H1 (cell line): Measurements from ENCODE around the gene SUCNR1. TPM values are rescaled to one million over a fixed set of nuclear protein-coding genes. Genes with fewer than 3 reads are reported as not detected.

Source experiments
- CTCF ChIA-PET: fragments of 300-600 bp; sonication (Branson Sonifier 250); formaldehyde crosslinking; loops from one replicate; lab custom pipeline; 2021; ENCODE audit not compliant: partially characterized antibody; lab: Charles Lee
- POLR2A ChIA-PET: fragments of 300-600 bp; sonication (Branson Sonifier 250); formaldehyde crosslinking; loops from one replicate; lab custom pipeline; 2021; ENCODE audit warnings: inconsistent platforms; ENCODE audit not compliant: partially characterized antibody; lab: Charles Lee
- DNase-seq, 2 experiments: peaks; one replicate each; pipeline versions ENCODE4 v3.0.0 to v3.0.0-alpha.2; 2010 to 2022; ENCODE audit warnings: low spot score in 2 of 2, low read depth in 1 of 2, mixed read lengths in 1 of 2
- FAIRE-seq: peaks from 2 replicates; lab custom pipeline; 2011; peaks lifted over from hg19 to GRCh38; lab: Jason Lieb, UNC
- H2AFZ ChIP-seq: 2 replicates; pipeline ENCODE4 v1.8.1; 2012; ENCODE audit warnings: low read length, inconsistent platforms
- H2AK5ac ChIP-seq: 2 replicates; pipeline ENCODE4 v1.6.1; 2013; ENCODE audit warnings: low read depth, low read length
- H2BK120ac ChIP-seq: replicated peaks from 2 replicates; pipeline ENCODE3; 2013; ENCODE audit warnings: low read depth, low read length, inconsistent platforms
- H2BK12ac ChIP-seq: 2 replicates; pipeline ENCODE4 v1.6.1; 2013; ENCODE audit warnings: low read depth, low read length
- H2BK15ac ChIP-seq: 2 replicates; pipeline ENCODE4 v1.6.1; 2013; ENCODE audit warnings: low read length
- H2BK20ac ChIP-seq: 2 replicates; pipeline ENCODE4 v1.6.1; 2013; ENCODE audit warnings: low read length
- H2BK5ac ChIP-seq: 2 replicates; pipeline ENCODE4 v1.6.1; 2013; ENCODE audit warnings: low read depth, low read length
- H3K14ac ChIP-seq: 2 replicates; pipeline ENCODE4 v1.6.1; 2013; ENCODE audit warnings: inconsistent platforms; ENCODE audit not compliant: insufficient read length
- H3K18ac ChIP-seq: 2 replicates; pipeline ENCODE4 v1.6.1; 2013; ENCODE audit warnings: low read length; ENCODE audit errors: extremely low read depth
- H3K23ac ChIP-seq: 2 replicates; pipeline ENCODE4 v1.6.1; 2013; ENCODE audit warnings: inconsistent platforms; ENCODE audit not compliant: insufficient read length
- H3K23me2 ChIP-seq: 2 replicates; pipeline ENCODE4 v1.6.1; 2013; ENCODE audit warnings: low read depth, low read length
- H3K27ac ChIP-seq: 2 replicates; pipeline ENCODE4 v1.6.1; 2011; ENCODE audit warnings: low read depth, low read length, inconsistent platforms
- H3K27me3 ChIP-seq, 4 experiments: replicated peaks in 1 of 4; 1 replicate in 1 of 4; 2 replicates in 3 of 4; pipeline versions ENCODE4 v1.6.1 to v1.8.1; 2011 to 2013; ENCODE audit warnings: low read length in 3 of 4, mild to moderate bottlenecking in 3 of 4, inconsistent platforms in 2 of 4, mixed read lengths in 2 of 4, moderate library complexity in 1 of 4; ENCODE audit not compliant: control insufficient read depth in 3 of 4, insufficient read depth in 3 of 4; ENCODE audit errors: extremely low read depth in 1 of 4
- H3K36me3 ChIP-seq, 4 experiments: 2 replicates each; pipeline versions ENCODE4 v1.6.1 to v1.8.1; 2011 to 2013; ENCODE audit warnings: mild to moderate bottlenecking in 4 of 4, low read length in 3 of 4, moderate library complexity in 2 of 4, control low read depth in 1 of 4, inconsistent platforms in 1 of 4; ENCODE audit not compliant: insufficient read depth in 4 of 4, control insufficient read depth in 2 of 4
- H3K4ac ChIP-seq: replicated peaks from 2 replicates; pipeline ENCODE3; 2013; ENCODE audit warnings: low read length, low read depth, mixed read lengths, inconsistent platforms; ENCODE audit not compliant: insufficient read length
- H3K4me1 ChIP-seq, 4 experiments: replicated peaks in 1 of 4; 1 replicate in 1 of 4; 2 replicates in 3 of 4; pipeline versions ENCODE4 v1.6.1 to v1.8.1; 2011 to 2013; ENCODE audit warnings: low read length in 3 of 4, inconsistent platforms in 2 of 4, mixed read lengths in 1 of 4; ENCODE audit not compliant: insufficient read depth in 4 of 4, control insufficient read depth in 3 of 4
- H3K4me2 ChIP-seq, 2 experiments: 2 replicates each; pipeline versions ENCODE4 v1.6.1 to v1.8.1; 2011 to 2013; ENCODE audit warnings: low read depth in 2 of 2, low read length in 2 of 2, control low read depth in 1 of 2, inconsistent platforms in 1 of 2, mild to moderate bottlenecking in 1 of 2; ENCODE audit not compliant: insufficient read depth in 1 of 2
- H3K4me3 ChIP-seq, 4 experiments: fragments of 200-600, 300-600 bp in 1 of 4; sonication (generic), shearing (Covaris generic), sonication (Bioruptor Twin) in 1 of 4; 2 replicates each; pipeline versions ENCODE4 v1.5.1 to v1.8.1; 2011 to 2016; ENCODE audit warnings: low read length in 4 of 4, low read depth in 3 of 4, control low read depth in 2 of 4, inconsistent platforms in 2 of 4, mild to moderate bottlenecking in 2 of 4, mixed read lengths in 1 of 4, moderate library complexity in 1 of 4; ENCODE audit not compliant: insufficient read depth in 2 of 4; ENCODE audit errors: extremely low read depth in 1 of 4
- H3K56ac ChIP-seq: replicated peaks from 2 replicates; pipeline ENCODE3; 2013; ENCODE audit warnings: low read depth, mild to moderate bottlenecking, mixed read lengths, low read length, inconsistent platforms; ENCODE audit not compliant: insufficient read length
- H3K79me1 ChIP-seq: 2 replicates; pipeline ENCODE4 v1.6.1; 2013; ENCODE audit warnings: low read depth, low read length, control low read depth
- H3K79me2 ChIP-seq, 2 experiments: 2 replicates each; pipeline versions ENCODE4 v1.6.1 to v1.8.1; 2012 to 2013; ENCODE audit warnings: low read length in 2 of 2, mild to moderate bottlenecking in 2 of 2, inconsistent platforms in 1 of 2; ENCODE audit not compliant: insufficient read depth in 2 of 2, control insufficient read depth in 1 of 2
- H3K9ac ChIP-seq, 4 experiments: replicated peaks in 1 of 4; 1 replicate in 1 of 4; 2 replicates in 3 of 4; pipeline versions ENCODE4 v1.6.1 to v1.8.1; 2011 to 2013; ENCODE audit warnings: low read depth in 3 of 4, low read length in 3 of 4, control low read depth in 2 of 4, mild to moderate bottlenecking in 2 of 4, moderate library complexity in 2 of 4, inconsistent platforms in 1 of 4; ENCODE audit errors: extremely low read depth in 1 of 4
- H3K9me3 ChIP-seq, 2 experiments: 2 replicates each; pipeline versions ENCODE4 v1.6.1 to v1.8.1; 2012 to 2013; ENCODE audit warnings: mild to moderate bottlenecking in 2 of 2, moderate library complexity in 2 of 2, control low read depth in 1 of 2, inconsistent platforms in 1 of 2, low read depth in 1 of 2, low read length in 1 of 2, mixed read lengths in 1 of 2; ENCODE audit not compliant: insufficient read depth in 2 of 2
- H4K20me1 ChIP-seq, 2 experiments: replicated peaks in 1 of 2; 2 replicates each; pipeline versions ENCODE3 to v1.8.1; 2011 to 2013; ENCODE audit warnings: inconsistent platforms in 2 of 2, low read length in 2 of 2, mild to moderate bottlenecking in 1 of 2; ENCODE audit not compliant: insufficient read depth in 2 of 2, control insufficient read depth in 1 of 2
- H4K5ac ChIP-seq: 2 replicates; pipeline ENCODE4 v1.6.1; 2013; ENCODE audit warnings: low read length, low read depth, mixed read lengths, inconsistent platforms; ENCODE audit not compliant: insufficient read length
- H4K8ac ChIP-seq: 2 replicates; pipeline ENCODE4 v1.8.0; 2013; ENCODE audit warnings: mild to moderate bottlenecking, moderate library complexity, low read length, inconsistent platforms; ENCODE audit not compliant: insufficient read depth; ENCODE audit errors: extremely low read depth
- H4K91ac ChIP-seq: replicated peaks from 2 replicates; pipeline ENCODE3; 2013; ENCODE audit warnings: low read length, mixed read lengths, inconsistent platforms; ENCODE audit not compliant: insufficient read length
- ASH2L ChIP-seq: fragments of 200-600, 300-600 bp; sonication (generic); IDR thresholded peaks from one replicate; pipeline ENCODE4 v1.7.1; 2017; ENCODE audit warnings: low read length
- WGBS, 2 experiments: shearing (Covaris generic) in 1 of 2; methylation state at CpG; one replicate each; pipeline versions ENCODE4 v1.1.6 to v1.1.7; 2013 to 2015; ENCODE audit warnings: low lambda C conversion rate in 2 of 2, mixed read lengths in 2 of 2, inconsistent platforms in 1 of 2, low coverage in 1 of 2, missing lambda C conversion rate in 1 of 2; ENCODE audit not compliant: insufficient replicate concordance in 2 of 2, insufficient coverage in 1 of 2, insufficient read length in 1 of 2; ENCODE audit errors: extremely low coverage in 1 of 2, missing lambda C conversion rate in 1 of 2; 5-methylcytosine and 5-hydroxymethylcytosine counted together
- polyA plus RNA-seq, 7 experiments: library from polyadenylated mRNA; depleted of rRNA in 3 of 7; stranded (reverse) in 5 of 7; unstranded in 2 of 7; fragments of >200 nt in 5 of 7; fragments of 200-250 nt in 2 of 7; gene quantifications; 1 replicate in 5 of 7; 2 replicates in 1 of 7; 4 replicates in 1 of 7; pipeline versions ENCODE4 v1.2.1 to v1.2.3, GENCODE V29; 2011 to 2013; ENCODE audit warnings: missing spikeins in 2 of 7, mixed read lengths in 2 of 7
- total RNA-seq: library from RNA; stranded (reverse); fragmentation: NEBNext Ultra II Directional; extraction: Animal tissue kit (Norgen Biotek cat#: 25700); gene quantifications from 2 replicates; pipeline ENCODE4 v1.2.1, GENCODE V29; 2021

Gene SUCNR1
- total and polyA plus RNA-seq, 2 of the 8 experiments (the other 6 are each of a cell fraction or from before 2014, with no cell fraction given) = not detected

DNA sequence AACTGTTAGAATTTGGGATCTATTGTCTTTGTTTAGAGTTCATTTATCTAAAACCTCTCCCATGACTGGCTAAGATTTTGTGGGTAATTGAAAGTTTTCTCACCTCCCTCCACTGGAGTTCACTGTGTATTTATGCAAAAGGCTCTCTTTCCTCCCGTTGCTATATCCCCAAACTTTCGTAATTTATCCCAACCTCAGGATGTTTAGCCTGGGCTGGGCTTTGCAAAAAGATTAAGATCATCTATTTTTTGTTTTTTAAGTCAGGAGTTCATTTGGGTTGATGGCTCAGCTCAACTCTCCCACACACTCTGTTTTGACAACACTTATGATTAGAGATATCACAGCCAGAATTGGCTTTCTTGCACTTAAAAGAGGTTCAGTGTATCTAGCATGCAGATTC lies 27.0 kb downstream of the SUCNR1 start:
- TF ChIP-seq ASH2L = no peak
- TF ChIP-seq, all 59 proteins: peak for 0
- no peak overlapping the region for H3K4me2 ChIP-seq

More for the DNA sequence above, 27.0 kb downstream of the SUCNR1 start:
- ChIA-PET CTCF (no interaction called here), POLR2A (no interaction called here)
- Histone ChIP-seq H4K8ac (no peak overlapping the region), H3K18ac (no peak overlapping the region), H3K4me1 (peaks cover 0 to 2% (median 0%) of the 10 kb centered on the region in 4 experiments; a peak in 1 of 7 replicates), H2BK5ac (no peak overlapping the region), H2BK120ac (no peak overlapping the region), H3K14ac (no peak overlapping the region), H3K9me3 (no peaks in the 10 kb centered on the region), H3K27ac (no peak overlapping the region), H3K4ac (no peak overlapping the region), H2AK5ac (no peak overlapping the region), H3K56ac (no peak overlapping the region), H3K23me2 (no peaks in the 10 kb centered on the region), H2BK15ac (no peak overlapping the region), H3K36me3 (no peaks in the 10 kb centered on the region), H2AFZ (no peak overlapping the region), H3K4me3 (no peak overlapping the region), H4K5ac (no peak overlapping the region), H4K20me1 (no peaks in the 10 kb centered on the region), H2BK20ac (no peak overlapping the region), H3K9ac (no peak overlapping the region), H2BK12ac (no peak overlapping the region), H4K91ac (no peak overlapping the region), H3K23ac (no peak overlapping the region), H3K79me2 (no peaks in the 10 kb centered on the region), H3K79me1 (no peaks in the 10 kb centered on the region), H3K27me3 (no peaks in the 10 kb centered on the region)
- no peak for DNase-seq
- WGBS, 2 experiments = 86% methylated on average over 2 of the region's 2 CpGs; no CpG with 5 or more reads in 1 of the 2 experiments
- no peak for FAIRE-seq
